LoVo (cell line): ENCODE measurements around the gene RHBDD1.

Source experiments
- DNase-seq: peaks from one replicate; pipeline ENCODE4 v3.0.0-alpha.2; 2016; ENCODE audit warnings: low spot score

The RHBDD1 gene

DNA sequence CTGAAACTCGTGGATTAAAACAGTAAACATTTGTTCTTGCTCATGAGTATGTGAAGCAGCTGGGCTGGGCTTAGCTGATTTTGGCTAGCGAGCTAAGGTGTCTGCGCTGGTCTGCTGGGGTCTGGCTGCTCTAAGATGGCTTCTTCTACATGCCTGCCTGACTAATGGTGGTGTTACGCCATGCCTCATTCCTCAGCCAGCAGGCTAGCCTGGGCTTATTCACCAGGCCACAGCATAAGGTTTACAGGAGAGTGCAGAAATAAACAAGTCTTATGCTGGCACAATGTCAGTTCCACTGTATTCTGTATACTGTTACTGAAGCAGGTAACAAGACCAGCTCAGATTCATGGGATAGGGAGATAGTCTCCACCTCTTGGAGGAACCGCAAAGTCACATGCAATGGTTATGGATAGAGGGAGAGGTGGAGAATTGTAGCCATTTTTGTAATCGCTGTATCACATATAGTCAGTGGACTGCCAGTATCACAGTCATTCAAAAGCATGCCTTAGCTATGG is 80.0 kb downstream of the RHBDD1 start:
- no peak for DNase-seq

DNA sequence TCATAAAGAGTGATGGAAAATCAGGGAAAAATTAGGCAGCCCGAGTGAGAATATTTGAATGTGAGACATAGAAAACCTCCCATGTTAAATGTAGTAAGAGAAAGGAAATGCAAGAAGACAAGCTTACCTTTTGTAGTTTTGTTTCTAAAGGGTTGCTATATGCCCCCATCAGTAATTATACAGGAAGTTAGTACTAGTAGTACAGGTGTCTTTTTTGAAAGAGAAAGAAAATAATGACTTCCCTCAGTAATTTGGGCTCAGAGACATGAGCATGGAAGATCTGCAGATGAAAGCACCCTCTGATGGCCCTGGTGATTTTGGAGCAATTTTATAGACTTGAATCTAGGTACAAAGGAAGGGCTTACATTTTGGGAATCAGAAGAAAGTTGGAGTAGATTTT is 80.8 kb downstream of the RHBDD1 start:
- no peak for DNase-seq

DNA sequence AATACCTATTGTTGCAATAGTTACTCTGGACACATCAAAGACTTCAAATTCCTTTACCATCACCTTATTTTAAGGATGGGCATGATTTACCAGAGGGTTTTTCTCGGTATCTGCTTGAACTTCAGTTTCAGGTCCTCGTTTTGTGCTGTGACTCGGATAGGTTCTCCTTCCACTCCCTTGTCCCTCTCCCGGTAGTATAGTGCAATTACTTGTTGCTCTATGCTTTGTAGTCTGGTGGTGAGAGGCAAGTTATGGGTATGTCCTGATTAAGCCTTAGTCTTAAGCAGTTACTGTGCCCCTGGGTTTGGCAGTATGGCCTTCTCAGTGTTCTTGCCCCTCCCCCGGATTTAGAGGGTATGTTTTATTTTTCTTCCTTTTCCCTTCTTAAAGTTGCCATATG is 96.6 kb downstream of the RHBDD1 start:
- no peak for DNase-seq

- no peak for DNase-seq
Measured at GRCh38 chr2:226934546-226935201, 98.8 kb downstream of the RHBDD1 start.

GRCh38 chr2:226943862-226944620 is 108.2 kb downstream of the RHBDD1 start:
- no peak for DNase-seq

DNA sequence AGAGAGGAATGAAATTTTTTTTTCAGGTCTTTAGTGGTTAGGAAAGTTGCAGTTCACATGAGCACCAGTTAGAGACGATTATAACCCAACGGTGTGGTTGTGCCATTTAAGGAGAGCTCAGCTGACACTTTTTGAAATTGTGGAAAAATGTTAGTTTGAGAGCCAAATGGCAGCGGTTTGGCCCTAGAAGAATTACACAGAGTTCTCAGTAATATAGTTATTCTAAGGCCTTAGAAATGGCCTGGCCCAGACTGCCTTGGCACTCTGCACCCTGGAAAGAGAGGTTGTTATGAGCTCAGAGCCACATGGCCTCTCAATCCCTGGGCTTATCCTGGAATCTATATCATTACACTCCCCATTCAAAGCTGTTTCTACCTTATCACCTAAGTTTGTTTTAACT is 117.4 kb downstream of the RHBDD1 start:
- DNase-seq, result no peak

- no peak for DNase-seq
Measured at GRCh38 chr2:226953826-226954225, 118.0 kb downstream of the RHBDD1 start.

GRCh38 chr2:226956659-226957058 is 120.8 kb downstream of the RHBDD1 start:
- no peak for DNase-seq

DNA sequence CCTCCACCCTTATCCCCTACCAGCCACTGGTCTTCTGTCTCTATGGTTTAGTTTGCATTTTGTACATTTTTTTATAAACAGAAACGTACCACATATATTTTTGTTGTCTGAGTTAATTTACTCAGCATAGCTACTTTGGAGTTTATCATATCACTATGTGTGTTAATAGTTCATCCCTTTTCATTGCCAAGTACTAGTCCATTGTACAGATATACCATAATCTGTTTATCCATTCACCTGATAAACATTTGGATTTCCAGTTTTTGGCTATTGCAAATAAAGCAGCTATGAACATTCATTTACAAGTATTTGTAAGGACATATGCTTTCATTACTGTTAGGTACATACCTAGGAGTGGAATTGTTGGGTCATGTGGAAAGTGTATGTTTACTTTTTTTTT is 123.6 kb downstream of the RHBDD1 start:
- no peak for DNase-seq

DNA sequence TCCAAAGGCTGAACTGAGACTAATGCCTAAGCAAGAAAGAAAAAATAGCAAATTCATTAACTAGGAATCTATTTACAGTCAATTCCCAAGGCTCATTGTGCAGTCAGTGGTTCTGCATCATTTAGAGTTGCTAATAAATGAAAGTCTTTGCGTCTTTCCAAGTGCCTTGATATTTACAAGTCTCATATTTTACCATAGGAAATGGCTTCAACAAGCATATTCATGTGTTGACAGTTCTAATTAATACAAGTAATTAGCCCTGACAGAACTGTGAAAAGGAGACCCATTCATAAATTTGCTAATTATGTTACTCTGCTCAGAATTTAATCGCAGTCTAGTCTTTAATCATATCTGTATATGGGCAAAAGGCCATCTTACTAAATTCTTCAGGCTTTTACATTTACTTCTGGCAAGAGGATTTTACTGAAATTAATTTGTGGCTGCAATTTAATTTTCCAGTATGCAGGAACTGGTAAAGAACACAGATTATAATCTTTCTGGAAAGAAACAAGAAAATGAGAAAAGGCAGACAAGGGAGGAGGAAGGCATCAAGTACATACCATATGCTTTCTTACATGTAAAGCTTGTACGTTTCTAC is 126.4 kb downstream of the RHBDD1 start:
- DNase-seq, result no peak

DNA sequence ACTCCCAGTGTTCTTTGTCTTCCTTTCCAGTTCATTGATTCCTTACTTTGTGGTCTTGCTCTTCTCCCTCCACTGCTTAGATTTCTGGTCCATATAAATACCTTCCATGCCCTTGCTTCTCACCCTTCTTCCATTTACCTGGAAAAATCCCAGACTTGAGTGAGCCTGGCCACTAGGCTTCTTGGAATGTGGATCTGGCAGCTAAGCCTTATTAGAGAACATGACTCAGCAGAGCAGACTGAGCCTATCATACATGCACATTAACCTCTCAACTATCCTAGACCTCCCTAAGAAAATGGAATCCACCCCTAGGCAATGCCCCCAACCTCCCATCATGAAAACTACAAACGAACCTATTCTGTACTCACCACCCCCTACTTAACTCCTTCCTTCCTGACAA is 127.7 kb downstream of the RHBDD1 start:
- DNase-seq, result peak; percentile 36

GRCh38 chr2:226965376-226965775 is 129.5 kb downstream of the RHBDD1 start:
- DNase-seq, result no peak

DNA sequence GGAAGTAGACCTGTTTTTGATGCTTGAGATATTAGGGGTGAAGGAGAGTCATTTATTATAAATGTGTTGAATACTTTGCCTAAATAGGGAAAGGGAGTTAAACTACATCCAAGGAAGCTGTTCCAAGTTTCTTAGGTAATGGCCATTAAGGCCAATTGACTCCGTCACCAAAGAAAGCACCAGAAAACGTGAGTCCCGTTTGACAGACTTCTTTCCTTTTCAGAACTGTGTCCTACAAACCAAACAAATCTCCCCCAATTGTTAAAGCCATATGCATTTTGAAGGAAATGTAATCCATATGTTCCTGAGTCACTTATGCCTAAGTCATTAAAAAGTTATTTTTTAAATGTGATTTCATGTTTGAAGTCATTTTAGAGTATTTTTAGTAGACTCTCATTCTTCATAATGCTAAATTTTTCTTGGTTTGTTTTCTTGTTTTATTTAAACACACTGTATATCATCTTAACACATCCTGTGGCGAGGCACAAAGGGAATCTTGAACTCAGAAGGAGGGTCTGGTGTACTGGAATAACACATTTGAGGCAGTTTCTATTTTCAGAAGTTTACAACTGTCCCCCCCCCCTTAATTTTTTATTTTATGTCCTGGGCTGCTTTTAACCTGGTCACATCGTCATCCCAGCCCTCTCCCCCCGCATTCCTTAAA is 133.7 kb downstream of the RHBDD1 start:
- no peak for DNase-seq

- no peak for DNase-seq
Measured at GRCh38 chr2:226970362-226970761, 134.5 kb downstream of the RHBDD1 start.

- DNase-seq, result no peak
Measured at GRCh38 chr2:226971084-226971483, 135.2 kb downstream of the RHBDD1 start.

DNA sequence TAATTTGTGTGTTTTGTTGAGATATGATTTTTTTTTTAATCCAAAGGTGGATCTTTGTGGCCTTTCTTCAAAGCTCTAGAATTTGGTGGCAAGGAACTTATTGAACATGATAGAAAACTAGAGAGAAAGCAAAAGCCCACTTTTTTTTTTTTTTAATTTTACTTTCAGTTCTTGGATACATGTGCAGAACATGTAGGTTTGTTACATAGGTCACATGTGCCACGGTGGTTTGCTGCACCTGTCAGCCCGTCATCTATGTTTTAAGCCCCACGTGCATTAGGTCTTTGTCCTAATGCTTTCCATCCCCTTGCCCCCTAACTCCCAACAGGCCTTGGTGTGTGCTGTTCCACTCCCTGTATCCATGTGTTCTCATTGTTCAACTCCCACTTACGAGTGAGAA is 135.9 kb downstream of the RHBDD1 start:
- no peak for DNase-seq

- DNase-seq, result no peak
Measured at GRCh38 chr2:226973816-226974215, 138.0 kb downstream of the RHBDD1 start.

DNA sequence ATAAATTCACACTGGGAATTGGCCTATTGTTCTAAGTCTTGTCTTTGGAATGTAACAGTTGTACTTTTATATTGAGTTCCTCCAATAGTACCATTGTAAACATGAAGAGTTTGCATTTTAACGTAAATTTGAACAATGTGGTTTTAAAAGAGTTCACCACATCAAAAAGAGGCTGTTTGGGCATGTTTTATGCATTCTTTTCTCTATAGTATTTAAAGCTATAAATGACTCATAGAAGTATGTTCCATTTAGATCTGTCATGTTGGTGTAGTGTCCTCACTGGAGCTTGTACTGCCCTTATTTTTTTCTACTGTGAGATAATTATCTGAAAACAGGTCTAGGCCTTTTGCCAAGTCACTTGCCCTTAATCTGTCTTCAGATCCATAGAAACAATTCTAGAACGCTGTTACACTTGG is 141.9 kb downstream of the RHBDD1 start:
- DNase-seq, result peak; percentile 74

DNA sequence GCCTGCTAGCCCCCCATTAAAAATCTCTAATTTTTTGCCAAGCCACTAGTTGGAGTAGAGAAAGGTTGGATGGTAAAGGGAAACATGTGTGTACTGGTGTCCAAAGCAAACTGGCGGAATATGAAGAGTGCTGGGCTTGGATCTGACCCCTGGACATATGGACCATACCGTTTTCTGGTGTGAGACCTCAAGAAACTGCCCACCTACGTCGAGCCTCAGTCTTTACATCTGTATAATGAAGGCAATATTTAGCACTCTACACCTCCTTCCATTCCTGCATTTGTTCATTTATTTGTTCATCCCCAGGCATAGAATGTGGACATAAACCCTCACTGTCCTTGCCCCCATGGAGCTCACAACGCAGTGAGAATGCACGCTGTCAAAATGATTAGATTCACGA is 142.4 kb downstream of the RHBDD1 start:
- DNase-seq, result no peak

GRCh38 chr2:226979004-226979403 is 143.2 kb downstream of the RHBDD1 start:
- DNase-seq, result no peak

DNA sequence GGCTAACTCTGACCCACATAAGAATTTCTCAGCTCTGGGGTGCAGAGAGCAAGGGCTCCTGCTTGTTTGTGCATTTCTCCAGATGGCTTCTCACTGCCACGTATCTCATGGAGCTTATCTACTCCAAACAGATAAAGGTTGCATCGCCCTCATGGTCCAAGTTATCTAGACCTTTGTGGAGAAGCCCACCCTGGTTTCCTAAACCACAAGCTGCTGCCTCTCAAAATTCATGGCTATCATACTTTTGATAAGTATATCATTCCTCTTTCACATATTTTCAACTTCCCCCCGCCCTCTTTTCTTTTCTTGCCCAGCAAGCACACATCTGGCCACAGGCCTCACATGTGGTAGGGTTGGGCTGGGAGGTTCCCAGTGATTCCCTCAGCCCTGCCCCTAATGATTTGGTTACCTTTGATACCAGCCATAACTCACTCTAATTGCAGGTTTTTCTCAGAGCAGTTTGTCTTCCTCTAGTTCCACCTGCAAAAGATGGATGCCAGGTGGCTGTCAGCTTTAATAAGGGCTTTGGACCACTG is 146.0 kb downstream of the RHBDD1 start:
- no peak for DNase-seq
